ENCODE results near the gene KRT6A.

DNA sequence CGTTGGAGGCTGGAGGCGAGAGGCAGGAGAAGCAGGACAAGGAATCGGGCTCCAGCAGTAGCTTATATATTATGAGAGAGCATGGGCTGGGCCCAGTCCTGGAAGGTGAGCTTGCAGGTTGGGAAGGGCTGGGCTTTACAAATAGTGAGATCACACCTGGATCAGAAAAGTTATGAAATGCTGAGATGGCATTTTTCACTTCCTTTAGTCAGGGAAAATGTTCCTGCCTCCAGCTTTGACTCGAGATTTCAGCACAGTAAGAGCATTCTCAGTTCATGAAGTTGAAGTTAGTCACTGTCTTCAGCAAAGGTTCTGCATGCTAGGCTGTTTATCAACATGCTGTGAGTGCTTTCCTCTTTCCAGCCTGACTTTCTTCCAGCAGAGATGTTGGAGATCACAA lies 19.3 kb downstream of the KRT6A start, which contains the start of gene KRT6C:
- TF ChIP-seq POLR2AphosphoS5 (IDR thresholded peaks at IDR 0.05; ENCODE audit: low read depth, low read length) (no peak), POLR2A (IDR thresholded peaks at IDR 0.05; ENCODE audit: low read depth, low read length) (no peak)

Data from GM12892 (cell line).